Measurements from ENCODE around the gene ALDH1A1.

The ALDH1A1 gene

DNA sequence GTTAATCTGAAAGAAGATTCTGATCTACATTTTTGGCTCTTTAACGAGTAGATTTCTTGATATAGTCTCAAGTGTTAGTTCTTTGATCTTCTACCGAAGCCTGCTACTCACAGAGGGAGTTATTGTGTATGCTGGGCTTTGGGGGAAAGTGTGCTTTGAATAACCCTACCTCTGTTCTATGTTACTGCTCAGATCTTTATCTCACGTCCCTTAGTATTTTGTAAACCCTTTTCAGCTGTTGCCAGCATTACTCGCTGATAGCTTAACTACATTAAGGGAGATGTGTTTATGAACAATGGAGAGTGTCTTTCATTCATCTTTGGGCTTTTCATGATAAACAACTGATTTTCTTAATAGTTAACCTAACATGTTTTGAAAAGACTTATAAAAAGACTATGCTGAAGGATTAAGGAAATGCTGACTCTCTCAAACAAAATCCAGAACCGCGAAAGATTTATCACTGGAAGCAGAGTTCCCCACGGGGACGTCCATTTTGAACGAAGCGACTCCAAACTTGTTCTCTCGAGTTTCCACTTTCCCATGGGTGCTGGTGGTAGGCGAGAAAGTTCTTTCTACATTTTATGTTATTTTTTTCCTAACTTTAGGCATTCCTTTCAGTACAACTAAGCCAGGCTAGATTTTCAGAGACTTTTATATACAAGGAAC, 27.9 kb upstream of the ALDH1A1 start:
- no peak for DNase-seq
- intact Hi-C loops (cut with DNase I) = no loop called here

DNA sequence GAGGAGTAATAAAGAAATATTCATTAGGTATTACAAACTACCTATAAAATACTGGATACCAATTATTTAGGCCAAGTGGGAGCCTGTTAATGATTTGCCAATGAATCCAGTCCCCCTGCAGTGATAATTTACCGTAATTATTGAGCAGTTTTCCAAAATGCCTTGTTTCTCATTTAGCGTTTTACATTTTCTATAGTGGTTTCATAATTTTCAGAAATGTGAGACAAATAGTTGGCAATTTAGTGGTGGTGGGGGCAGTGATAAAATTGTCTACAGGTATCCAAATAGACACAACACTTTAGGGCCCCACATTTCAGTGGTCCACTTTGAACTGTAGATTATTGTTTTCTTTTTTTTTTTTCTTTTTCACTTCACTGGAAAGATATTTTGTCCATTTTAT, 27.3 kb upstream of the ALDH1A1 start:
- DNase-seq = no peak
- intact Hi-C loops (cut with DNase I) = no loop called here

DNA sequence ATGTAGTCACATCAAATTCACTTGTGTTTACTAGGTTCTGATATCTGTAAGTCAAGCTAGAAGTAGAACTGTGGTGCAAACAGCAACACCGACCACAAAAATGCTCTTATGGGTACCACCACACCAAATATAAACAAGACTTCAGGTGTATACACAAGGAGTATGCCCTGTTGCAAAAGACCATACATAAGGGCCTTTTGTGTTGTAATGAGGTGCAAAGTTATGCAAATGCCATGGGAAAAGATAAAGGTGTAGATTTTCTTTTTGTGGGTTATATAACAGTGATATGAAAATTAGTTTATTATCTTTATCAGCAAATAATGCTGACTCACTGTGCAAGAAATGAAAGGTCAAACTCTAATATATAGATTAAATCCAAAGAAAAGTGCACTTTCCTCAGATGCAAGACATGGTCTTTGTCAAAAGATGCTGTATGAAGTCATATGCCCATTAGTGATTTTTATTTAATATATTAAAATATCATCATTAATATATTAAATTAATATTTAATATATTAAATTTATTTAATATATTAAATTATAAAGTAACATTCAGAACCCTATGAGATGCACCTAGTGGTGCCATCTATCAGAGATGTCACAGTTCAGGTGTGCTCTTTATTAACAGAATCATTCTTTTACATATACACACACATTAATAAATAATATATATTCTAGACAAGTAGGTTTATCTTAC, 26.7 kb upstream of the ALDH1A1 start:
- DNase-seq = no peak
- intact Hi-C loops (cut with DNase I) = no loop called here

GRCh38 chr9:72978744-72979143, 25.9 kb upstream of the ALDH1A1 start:
- intact Hi-C loops (cut with DNase I) = no loop called here
- DNase-seq = no peak

- DNase-seq = no peak
- intact Hi-C loops (cut with DNase I) = no loop called here
Observed at GRCh38 chr9:72977670-72978069, 24.8 kb upstream of the ALDH1A1 start.

GRCh38 chr9:72974501-72974900, 21.6 kb upstream of the ALDH1A1 start:
- intact Hi-C loops (cut with DNase I) = no loop called here
- DNase-seq = no peak

DNA sequence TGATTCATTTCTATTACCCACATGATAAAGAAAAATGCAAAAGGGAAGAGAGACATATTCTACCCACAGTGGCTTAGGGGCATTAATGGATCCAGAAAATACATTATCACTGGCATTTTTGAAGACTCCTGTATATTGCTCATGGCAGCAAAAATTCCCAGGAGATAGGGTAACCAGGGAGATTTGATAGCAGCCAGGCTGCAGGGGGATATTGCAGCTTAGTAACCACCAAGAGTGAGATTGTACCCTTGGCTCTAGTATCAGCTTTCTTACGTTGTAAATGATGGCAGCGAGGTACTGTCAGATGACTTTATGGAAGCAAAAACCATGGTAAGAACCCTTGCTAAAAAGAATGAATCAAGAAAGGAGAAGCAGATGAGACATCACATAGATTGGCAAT, 19.8 kb upstream of the ALDH1A1 start:
- intact Hi-C loops (cut with DNase I) = no loop called here
- no peak for DNase-seq

DNA sequence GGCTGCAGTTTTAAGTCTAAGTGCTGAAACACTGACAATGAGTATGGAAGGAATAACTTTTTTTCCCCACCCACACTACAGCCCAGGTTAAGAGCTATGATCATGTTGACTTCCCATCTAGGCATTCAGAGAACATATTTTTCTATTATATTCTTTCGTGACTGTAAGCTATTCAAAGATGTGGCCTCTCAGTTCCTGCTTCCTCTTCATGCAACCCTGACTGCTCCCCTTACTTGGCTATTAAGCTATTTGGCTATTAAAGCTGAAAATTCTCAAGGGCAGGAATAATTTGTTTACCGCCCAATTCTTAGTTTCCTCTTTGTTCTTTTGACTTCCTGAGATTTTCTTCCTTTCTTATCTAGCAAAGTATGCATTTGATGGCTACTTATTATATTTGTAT, 18.6 kb upstream of the ALDH1A1 start:
- intact Hi-C loops (cut with DNase I) = no loop called here
- DNase-seq = no peak

DNA sequence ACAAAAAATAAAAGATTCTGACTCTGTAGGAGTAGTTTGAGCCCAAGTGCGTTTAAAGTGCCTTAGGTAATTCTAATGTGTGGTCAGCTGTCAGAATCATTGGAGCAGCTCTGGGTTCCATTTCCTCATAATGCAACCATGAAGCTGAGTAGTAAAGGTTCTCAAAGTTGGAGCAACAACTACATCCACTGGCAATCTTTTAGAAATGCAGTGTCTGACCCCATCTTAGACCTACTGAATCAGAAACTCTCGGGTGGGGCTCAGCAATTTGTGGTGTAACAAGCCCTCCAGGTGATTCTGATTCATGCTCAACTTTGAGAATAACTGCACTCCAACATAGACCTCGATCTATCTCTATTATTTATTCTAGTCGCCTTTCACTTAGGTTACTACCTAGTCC, 7.6 kb upstream of the ALDH1A1 start:
- intact Hi-C loops (cut with DNase I) = no loop called here

DNA sequence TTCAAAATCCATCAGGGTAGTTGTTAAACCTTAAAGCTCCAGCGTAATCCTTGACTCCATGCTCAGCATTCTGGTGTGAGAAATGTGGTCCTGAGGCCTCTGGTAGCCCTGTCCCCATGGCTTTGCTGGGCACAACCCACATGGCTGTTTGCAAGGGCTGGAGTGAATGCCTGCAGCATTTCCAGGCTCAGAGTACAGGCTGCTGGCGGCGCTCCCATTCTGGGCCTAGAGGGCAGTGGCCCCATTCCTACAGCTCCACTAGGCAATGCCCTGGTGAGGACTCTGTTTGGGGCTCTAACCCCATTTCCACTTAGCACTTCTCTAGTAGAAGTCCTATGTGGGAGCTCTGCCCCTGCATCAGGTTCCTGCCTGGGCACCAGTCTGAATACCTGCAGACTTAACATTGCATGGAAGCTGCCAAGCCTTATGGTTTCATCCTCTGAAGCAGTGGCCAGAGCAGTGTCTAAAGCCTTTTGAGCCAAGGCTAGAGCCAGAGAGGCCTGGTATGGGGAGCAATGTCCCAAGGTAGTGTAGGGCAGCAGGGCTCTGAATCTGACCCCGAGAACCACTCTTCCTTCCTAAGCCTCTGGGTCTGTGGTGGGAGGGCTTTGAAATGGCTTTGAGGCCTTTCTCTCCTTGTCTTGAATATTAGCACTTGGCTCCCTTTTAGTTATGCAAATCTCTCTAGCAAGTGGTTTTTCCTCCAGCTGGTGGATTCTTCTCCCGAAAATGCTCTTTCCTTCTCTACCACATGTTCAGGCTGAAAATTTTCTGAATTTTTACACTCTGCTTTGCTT, 5.8 kb upstream of the ALDH1A1 start:
- DNase-seq = no peak
- intact Hi-C loops (cut with DNase I) = no loop called here

More for the DNA sequence above, 7.6 kb upstream of the ALDH1A1 start:
- no peak for DNase-seq

- DNase-seq = no peak
- intact Hi-C loops (cut with DNase I) = no loop called here
Observed at GRCh38 chr9:72955571-72955970, 2.7 kb upstream of the ALDH1A1 start.

DNA sequence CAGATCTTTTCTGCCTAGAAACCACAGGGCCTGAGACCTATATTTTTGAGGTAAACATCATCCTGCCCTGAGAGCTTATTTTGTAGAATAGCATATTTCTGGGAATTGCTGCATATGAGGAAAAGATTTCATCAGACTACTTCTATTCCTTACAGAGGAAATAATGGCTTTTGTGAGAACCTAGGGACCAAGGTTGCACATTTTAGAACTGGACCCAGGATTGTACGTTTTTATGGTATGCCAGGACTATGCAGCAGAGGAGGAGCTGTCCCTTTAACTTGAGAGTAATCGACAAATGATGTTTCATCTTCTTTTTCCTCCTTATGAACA, 2.2 kb upstream of the ALDH1A1 start:
- intact Hi-C loops (cut with DNase I) = no loop called here
- no peak for DNase-seq

- no peak for DNase-seq
Observed at GRCh38 chr9:72954431-72955125, 1.7 kb upstream of the ALDH1A1 start.

DNA sequence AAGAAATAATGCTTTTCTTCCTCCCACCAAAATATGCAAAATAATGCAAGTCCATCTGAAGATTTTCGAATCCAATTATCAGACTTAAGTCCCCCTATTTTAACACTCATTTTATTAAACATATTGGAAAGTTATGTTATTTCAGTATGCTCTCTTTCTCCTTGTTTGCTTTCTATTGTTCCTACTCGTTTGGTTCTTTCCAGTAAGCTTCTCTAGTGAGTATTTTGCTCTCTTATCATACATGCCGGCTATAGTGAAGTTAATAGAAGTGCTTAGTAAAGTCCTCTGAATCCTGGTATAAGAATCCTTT, 517 bp downstream of the ALDH1A1 start:
- DNase-seq = no peak
- intact Hi-C loops (cut with DNase I) = no loop called here

More at GRCh38 chr9:72954431-72955125, 1.7 kb upstream of the ALDH1A1 start:
- intact Hi-C loops (cut with DNase I) = no loop called here

GRCh38 chr9:72951520-72952380, 1.1 kb downstream of the ALDH1A1 start:
- no peak for DNase-seq
- intact Hi-C loops (cut with DNase I) = no loop called here

DNA sequence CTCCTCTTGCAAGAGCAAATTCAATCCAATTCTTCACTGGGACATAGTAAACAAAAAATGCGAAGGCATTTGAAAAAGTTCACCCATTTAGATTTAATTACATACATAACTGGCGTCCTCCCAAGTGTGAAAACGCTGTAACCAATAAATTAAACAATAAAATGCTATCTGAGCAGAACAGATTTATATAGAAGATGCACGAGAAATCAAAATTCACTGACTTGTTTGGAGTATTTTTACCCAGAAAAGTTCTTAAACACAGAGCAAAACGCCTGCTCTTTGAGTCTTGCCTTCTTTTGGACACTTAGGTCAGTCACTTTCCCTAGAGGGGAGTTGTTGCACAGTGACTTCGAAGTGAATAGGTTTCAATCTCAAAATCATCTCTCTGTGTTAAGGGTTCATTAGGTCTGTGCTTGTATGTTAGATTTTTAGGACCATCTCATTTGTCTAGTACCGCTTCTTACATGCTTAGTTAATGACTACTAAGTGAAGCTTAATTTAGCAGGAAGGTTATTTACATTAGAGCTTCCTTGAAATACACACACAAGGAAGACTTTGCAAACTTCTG, 1.9 kb downstream of the ALDH1A1 start:
- intact Hi-C loops (cut with DNase I) = no loop called here
- no peak for DNase-seq

GRCh38 chr9:72949918-72950325, 2.9 kb downstream of the ALDH1A1 start:
- DNase-seq = no peak
- intact Hi-C loops (cut with DNase I) = no loop called here

GRCh38 chr9:72949244-72949582, 3.6 kb downstream of the ALDH1A1 start:
- intact Hi-C loops (cut with DNase I) = no loop called here
- DNase-seq = no peak

Data from head of caudate nucleus (tissue), 42 donors.